GM21737 (cell line): ENCODE results near the gene SORCS2.
A peak's percentile ranks its signal among the peaks of the same experiment; 100 is the strongest.

Experiments used
- ATAC-seq: cut with Tn5 transposase; IDR thresholded peaks from one replicate; pipeline ENCODE4 v1.9.1; 2021; ENCODE audit warnings: mild to moderate bottlenecking, moderate library complexity; ENCODE audit not compliant: unreplicated experiment

The SORCS2 gene

GRCh38 chr4:7241597-7242125 lies 49.3 kb downstream of the SORCS2 start:
- no peak for ATAC-seq

DNA sequence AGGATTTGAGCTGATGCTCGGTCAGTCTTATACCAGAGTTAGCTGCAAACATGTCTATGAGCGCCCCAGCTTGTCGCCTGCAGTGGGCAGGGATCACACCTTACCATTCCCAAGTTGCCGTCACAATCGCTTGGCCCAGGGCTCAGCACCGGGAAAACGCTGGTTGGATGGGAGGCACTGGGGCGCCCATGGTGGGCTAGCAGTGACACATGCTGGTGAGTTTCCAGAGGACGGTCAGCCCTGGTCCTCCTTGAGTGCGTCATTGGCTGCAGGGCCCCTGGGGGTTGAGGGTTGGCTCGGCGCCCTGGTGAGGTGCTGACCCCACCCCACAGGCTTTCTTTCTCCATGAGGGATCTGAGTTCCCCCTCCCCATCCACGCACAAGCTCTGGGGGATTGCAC lies 50.4 kb downstream of the SORCS2 start:
- no peak for ATAC-seq

DNA sequence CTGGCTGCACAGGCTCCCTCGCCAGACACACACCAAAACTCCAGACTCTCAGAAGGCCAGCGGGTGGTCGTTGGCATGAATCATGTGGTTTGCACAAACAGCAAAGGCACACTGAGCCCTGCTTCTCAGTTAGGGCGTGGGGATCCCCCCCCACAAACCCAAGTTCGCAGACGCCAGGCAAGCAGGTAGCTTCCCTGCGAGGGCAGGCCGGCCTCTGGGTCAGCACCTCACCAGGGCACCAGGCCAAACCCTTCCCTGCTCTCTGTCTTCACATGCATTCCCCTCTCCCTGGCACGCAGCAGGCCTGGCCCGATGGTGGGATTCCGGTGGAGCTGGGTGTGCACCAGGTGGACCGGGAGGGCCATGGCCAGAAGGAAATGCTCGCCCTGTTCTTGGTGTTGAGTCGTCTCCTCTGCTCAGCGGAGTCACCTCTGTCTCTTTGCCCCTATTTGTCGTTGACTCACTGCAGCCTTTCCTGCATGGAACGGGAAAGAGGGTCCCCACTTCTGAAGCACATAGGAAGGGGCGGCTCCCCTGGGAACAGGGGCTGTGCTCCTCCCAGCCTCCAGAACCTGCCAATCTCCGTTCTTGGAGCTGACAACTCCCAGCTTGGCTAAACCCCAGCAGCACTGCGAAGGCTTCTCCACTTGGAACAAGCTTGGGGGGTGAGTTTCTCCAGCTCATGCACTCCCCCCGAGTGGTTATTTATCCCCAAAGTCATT lies 51.4 kb downstream of the SORCS2 start:
- no peak for ATAC-seq

DNA sequence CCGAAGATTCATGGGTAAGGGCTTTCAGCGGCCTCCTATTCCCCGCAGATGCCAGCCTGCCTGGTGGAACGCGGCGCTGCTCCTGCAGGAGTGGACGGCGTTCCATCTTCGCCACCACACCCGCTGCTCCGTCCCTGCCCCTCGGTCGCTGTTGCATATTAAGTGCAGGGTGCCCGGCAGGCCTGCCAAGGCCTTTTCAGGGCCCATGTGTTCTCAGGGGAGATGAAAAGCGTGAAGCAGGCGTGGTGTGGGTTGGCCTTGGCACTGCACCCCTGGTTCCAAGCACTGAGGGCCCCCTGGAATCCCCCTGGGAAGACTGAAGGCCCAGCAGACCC lies 52.0 kb downstream of the SORCS2 start:
- no peak for ATAC-seq

DNA sequence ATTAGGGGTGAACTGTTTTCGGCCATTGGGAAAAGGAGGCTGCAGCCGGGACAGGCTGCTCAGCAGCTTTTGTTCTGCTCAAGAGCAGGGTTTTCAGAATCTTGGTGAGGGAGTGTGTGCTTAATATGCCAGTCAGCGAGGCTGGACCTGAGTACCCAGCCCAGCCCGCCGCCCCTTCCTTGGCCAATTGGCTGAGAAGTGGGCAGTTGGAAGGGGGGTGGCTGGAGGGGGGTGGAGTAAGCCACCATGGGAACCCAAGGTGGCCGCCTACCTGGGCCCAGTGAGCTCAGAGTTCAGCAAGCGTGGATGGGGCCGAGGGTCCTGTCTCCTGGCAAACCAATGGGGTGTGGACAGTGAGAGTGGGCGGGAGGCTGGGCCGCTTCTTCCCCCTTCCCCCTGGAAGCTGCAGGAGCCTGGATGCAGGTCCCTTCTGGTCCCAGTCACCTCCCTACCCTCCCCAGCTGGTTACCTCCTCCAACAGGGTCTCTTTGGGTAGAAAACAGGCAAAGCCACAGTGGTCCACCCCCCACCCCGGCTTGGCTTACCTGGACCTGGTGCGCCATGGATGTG lies 52.5 kb downstream of the SORCS2 start:
- ATAC-seq, result no peak

DNA sequence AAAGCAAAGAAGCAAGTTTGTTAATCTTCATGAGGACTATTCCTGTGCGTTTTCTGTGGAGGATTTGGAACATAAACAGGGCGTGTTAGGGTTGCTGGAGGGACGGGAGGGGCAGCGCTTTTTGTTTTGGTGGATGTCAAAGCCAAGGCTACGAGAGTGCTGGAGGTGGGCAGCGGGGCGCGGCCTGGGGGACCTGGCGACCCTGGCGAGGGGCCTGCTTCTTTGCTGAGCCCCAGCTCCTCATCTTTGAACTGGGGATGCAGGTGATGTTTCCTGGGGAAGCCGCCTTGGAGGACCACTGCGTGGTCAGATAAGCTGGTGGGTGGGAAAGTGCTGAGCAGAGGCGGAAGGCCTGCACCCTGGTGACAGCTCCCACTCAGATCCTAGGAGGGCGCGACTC lies 55.2 kb downstream of the SORCS2 start:
- no peak for ATAC-seq

- no peak for ATAC-seq
Measured at GRCh38 chr4:7247946-7248345, 55.6 kb downstream of the SORCS2 start.

DNA sequence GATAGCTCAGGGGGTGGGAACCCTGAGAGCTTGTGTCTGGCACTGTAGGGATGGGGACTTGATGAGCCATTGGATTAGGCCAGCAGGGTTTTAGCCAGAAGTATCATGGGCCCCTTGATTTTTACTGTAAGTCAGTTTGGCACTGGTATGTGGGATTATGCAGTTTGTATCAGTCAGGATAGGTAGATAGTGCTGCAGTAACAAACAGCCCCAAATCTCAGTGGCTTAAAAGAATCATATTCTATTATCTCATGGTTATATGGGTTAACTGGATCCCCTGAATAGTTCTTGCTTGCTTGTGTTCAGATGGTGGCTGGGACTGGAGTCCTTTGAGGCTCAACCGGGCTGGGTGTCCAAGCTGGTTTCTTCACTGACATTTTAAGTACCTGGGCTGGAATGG lies 56.5 kb downstream of the SORCS2 start:
- ATAC-seq, result no peak

DNA sequence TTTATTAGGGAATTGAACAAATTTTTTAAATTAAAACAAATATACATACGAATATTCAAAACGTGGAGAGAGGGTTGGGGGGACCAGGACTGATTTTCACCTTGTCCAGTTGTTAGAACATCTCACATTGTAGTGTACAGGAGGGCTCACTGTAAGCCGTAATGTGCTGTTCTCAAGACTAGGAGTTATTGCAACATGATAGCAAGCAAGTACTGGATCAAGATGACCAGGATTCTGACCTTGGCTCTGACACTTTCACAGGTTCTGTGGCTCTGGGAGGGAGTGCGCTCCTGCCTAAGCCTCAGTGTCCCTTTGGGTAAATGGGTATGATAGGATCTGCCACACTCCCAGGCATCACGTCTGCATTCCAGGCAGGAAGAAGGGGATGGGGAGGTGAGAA lies 59.0 kb downstream of the SORCS2 start:
- no peak for ATAC-seq

- no peak for ATAC-seq
Measured at GRCh38 chr4:7252051-7252450, 59.7 kb downstream of the SORCS2 start.

GRCh38 chr4:7252510-7253340 lies 60.4 kb downstream of the SORCS2 start:
- ATAC-seq, result no peak

GRCh38 chr4:7253341-7253700 lies 61.0 kb downstream of the SORCS2 start:
- ATAC-seq, result no peak

DNA sequence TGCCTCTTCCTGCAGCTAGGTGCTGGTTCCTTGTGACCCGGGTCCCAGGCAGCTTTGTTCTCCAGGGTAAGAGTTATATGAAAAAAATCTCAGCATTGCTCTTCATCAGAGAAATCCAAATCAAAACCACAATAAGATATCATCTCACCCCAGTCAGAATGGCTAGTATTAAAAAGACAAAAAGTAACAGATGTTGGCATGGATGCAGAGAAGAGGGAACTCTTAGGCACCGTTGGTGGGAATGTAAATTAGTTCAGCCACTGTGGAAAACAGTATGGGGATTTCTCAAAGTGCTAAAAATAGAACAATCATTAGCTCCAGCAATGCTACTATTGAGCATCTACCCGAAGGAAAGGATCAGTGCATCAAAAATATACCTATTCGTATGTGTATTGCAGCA lies 61.5 kb downstream of the SORCS2 start:
- no peak for ATAC-seq

DNA sequence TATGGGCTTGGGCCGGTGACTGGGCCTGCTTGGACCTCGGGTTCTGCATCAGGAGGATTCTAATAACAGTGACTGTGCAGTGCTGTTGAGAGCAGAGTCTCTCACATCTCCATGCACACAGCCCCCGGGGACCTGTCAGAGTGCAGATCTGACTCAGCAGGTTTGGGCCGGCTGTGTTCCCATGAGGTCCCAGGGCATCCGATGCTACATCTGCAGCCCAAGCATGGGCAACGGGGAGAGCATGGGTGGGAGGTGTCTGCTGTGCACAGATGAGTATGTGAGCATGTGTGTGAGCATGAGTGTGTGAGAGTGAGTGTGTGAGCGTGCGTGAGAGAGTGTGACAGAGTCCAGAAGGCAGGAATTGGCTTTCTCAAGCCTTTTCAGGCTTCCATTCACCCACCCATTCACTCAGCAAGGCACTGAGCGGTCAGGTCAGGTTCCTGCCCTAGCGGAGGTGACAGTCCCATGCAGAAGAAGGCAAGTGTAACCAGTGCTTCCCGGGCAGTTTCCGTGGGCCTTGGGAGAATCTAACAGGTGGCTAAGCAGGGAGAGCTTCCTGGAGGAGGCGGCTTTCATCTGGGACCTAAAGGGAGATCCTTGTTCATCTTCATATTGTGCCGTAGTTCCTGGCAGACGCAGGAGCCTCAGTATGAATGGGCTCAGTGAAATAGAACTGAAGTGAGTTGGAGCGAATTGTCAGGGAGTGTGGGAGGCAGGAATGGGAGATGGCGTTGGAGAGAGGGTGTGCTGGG lies 62.6 kb downstream of the SORCS2 start:
- ATAC-seq, result peak; percentile 90

- no peak for ATAC-seq
Measured at GRCh38 chr4:7255488-7255881, 63.1 kb downstream of the SORCS2 start.

GRCh38 chr4:7255996-7256395 lies 63.7 kb downstream of the SORCS2 start:
- ATAC-seq, result no peak

DNA sequence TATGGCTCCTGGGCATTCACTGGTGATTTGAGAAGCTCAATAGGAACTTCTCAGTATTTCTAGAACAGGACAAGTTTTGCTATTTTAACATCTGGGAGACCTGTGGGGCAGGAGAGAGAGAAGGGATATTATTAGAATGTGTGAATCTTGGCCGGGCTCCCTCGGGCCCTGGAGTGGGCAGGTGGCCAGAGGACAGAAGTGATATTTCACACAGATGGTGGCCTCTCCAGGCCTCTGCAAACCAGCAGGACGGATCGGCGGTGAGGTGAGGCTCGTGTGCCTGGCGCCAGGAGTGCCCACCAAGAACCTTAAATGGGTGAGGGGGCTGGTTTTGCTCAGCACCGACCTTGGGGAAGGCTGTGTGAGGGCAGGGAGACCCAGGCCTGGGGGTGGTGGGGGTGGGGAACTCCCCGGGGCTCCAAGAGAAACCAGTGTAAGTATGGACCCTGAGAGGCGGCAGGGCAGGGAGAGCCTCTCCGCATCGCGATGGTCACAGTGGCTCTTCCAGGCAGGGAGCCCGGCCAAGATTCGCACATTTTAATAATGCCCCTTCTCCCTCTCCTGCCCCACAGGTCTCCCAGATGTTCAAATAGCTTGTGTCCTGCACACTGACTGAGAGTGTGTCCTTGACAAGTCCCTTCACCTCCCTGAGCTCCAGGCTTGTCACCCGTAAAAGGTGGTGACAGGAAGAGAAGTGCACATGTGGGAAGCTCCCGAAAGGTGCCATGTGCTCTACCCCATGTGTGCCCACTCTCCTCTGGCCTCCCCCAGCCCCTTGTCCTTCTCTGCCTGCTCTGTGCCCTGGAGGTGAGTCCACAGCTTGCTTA lies 64.9 kb downstream of the SORCS2 start:
- ATAC-seq, result no peak

GRCh38 chr4:7259039-7259438 lies 66.7 kb downstream of the SORCS2 start:
- ATAC-seq, result no peak

- ATAC-seq, result no peak
Measured at GRCh38 chr4:7260569-7260968, 68.2 kb downstream of the SORCS2 start.

DNA sequence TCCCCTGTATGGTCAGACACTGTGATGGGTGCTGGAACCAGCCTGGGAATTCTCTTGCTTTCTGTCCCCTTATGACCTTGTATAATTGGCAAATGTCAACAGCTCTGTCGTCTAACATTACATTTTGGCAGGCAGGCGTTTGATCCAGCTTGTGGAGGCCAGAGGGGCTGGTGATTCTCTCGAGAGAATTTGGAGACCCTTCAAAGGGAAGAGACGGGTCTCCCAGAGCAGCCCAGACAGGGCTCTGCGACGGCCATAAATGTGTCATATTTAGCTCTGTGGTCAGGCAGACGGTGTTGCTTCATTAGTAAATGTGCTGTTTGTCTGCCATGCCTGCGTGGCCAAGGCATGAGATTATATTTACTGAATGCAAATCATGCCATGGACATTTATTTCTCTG lies 68.7 kb downstream of the SORCS2 start:
- ATAC-seq, result no peak
